HG02610 (cell line): ENCODE results near the gene TMEM151A.
"Not testable (repeated sequence)": the region's sequence is repeated elsewhere in the genome, so short reads cannot be mapped to it uniquely, and the experiment has no call there.

Source experiments
- ATAC-seq: cut with Tn5 transposase; IDR thresholded peaks from one replicate; pipeline ENCODE4 v1.9.1; 2021; ENCODE audit warnings: mild to moderate bottlenecking, moderate library complexity; ENCODE audit not compliant: unreplicated experiment

Gene TMEM151A

DNA sequence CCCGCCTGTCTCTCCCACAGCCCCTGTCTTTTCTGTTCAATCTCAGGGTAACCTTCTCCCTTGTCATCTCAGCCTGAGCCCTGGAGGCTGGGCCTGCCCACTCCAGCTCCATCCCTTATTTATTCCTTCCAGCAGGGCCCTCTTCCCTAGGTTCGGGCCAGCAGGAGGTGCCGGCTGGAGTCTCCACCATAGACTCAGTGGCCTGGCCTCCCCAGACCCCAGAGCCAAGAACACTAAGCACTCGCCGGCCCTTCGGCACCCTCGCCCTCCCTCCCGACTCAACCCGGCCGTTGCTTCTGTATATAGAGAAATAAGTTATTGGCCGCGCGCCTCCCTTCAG lies 24.7 kb upstream of the TMEM151A start:
- no peak for ATAC-seq

DNA sequence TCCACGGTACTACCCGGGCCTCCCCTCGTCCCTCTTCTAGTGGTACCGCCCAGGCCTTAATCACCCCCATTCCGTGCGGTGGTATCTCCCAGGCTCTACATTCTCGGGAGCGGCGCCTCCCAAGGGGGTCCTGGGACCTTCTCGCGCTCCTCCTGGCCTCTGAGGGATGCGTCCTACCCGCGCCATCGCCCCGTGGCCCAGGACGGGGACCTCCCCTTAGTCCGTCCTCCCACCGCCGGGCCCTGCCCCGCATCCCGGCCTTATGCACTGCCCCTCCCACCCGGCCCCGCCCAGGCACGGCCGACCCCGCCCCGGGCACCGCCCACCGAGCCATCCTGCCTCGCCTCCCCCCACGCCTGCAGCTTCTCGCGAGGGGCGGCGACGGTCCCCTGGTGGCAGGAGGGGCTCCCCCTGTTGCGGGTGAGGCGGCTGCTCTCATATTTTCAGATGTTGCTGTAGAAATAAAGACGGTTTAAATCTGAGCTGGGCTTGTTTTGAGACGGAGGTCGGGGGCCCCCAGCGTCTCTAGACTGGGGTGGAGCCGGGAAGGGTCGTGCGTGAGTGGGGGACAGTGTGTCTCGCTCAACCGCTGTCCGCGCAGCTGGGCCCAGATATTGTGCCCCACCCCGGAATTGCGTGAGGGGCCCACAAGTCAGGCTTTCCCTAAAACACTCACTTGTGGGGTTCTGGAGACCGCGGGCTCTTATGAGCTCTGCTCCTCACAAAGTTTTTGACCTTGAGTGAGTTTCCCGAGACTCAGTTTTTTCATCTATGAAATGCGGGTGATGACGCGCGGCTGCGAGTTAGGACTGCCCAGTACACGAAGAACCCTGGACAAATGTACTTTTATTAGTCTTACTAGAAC lies 24.1 kb upstream of the TMEM151A start:
- peak; percentile 29 for ATAC-seq

DNA sequence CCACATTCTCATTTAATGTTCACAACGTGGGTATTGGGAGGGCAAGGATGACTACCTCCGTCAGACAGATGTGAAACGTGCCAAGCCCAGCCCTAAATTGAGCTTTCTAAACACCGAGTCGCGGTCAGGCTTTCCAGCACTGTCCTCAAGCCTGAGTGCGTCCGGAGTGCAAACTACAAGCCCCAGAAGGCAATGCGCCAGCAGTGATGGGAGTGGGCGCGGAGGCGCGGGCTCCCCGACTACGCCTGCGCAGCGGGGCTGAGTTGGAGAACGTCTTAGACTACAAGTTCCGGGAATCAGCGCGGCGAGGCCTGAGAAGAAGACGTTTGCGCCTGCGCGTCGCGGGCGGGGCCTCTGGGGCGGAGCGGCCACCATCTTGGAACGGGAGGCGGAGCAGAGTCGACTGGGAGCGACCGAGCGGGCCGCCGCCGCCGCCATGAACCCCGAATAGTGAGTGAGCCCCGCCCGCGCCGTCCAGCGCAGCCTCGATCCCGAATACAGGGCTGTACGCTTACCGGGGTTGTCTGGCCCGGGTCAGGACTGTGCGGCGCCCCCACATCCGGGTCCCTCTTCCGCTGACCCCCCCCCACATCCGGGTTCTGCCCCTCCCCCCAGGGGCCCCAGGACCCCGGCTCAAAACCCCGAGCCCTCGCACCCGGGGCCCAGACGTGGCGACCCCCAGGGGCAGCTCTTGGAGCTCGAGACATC lies 23.3 kb upstream of the TMEM151A start, which contains the start of gene RAB1B:
TSS of gene RAB1B (plus strand) at position 396 of the 708 bp plus-strand sequence. CDS start at position 437, 41 bp downstream.
- ATAC-seq, result peak; percentile 80

DNA sequence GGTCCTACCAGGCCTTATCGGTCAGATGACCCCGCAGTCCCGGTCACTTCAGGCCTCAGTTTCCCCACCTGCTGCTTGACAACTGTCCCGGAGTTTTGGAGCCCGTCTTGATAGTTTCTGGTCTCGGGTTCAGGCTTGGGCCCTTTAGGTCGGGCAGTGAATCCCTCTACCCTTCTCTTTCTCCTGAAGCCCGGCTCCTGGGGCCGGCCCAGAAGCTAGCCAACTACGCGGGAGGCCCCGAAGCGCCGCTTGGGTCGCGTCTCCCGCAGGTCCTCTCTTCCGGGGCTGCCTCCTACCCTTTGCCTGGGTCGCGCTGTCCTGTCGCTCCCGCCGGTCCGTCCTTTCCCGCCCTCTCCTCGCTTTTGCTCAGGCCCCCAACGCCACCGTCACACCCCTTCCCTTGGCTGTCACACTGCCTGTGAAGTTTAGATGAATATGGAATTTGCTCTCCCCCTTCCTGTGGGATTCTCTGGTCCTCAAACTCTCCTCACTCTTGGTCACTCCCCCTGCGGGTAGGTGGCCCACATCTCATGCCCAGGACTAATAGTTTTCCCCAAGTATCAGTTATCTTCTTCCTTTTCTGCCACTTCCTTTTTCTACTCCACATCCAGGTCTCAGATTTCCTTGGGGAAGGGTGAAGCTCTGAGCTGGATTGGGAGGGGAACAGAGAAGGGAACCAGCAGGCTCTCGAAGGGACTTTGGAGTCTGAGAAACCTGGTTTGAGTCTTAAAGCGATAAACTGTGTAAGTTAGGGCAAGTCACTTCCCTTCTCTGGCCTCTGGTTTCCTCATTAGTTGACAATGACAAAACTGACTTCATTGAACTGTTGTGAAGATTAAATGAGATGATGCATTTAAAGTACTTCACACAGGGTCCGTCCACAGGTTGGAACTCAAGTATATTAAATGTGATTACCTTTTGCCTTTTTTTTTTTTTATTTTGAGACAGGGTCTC lies 22.5 kb upstream of the TMEM151A start:
- no peak for ATAC-seq

DNA sequence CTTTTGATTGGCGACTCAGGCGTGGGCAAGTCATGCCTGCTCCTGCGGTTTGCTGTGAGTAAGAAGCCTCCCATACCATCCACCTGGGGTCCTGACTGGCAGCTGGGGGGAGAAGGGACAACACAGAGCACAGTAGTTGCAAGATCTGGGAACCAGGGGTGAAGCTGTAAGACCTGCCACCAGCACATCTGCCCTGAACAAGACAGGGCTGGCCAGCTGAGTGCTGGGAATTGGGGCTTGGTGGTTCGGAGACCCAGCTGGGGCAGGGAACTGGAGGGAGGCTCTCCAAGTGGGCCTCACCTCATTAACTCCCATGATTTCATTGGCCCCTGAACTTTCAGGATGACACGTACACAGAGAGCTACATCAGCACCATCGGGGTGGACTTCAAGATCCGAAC lies 19.9 kb upstream of the TMEM151A start:
- no peak for ATAC-seq

DNA sequence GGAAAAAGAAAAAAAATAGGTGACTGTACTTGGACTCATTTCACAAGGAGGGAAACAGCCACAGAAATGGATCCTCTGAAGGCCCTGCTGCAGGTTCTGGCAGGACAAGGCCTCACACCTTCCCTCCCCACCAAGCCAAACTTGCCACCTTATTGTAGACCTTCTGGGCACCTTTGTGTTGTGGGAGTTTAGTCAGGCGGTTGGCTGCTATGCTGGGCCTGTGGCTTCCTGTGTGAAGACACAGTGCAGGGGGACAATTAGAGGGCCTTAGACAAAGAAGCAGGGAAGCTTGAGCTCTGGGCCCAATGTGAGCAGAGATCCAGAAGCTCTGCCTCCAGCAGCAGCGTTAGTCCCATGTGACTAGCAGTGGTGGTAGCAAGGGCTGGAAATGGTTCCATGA lies 19.1 kb upstream of the TMEM151A start:
- no peak for ATAC-seq

DNA sequence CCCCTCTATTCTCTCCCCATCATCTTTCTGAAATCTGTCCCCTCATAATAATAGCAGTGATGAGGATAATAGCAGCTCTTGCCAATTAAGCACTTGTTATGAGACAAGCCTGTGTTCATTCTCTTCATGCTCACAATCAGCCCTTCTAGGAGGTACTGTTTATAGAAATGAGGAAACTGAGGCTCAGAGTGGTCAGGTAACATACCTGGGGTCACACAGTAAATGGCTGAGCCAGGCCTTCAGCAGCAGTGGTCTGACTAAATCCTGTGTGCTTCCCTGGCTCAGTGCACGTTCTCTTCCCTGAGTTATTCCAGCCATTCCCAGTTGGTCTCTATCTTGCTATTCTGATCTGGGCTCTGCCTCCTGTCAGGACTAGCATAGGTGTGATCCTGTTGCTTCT lies 17.5 kb upstream of the TMEM151A start:
- ATAC-seq, result no peak

DNA sequence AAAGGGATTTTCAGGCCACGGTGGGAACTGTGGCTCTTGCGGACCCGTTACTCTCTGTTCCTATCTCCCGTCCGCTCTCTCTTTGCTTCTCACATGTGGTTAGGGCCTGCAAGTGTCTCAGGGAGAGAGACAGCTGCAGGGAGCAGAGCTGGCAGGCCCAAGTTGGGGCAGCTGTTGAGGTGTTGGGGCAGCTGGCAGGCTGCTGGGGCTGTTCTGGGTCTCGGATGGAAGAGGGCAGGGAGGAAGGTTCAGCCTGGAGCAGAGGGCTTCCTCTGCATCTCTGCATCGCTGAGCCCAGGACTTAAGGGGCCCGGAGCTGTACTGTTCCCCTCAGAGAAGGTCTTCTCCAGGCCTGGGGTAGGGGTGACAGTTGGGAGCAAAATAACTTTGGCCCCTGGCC lies 16.3 kb upstream of the TMEM151A start:
- ATAC-seq, result no peak

DNA sequence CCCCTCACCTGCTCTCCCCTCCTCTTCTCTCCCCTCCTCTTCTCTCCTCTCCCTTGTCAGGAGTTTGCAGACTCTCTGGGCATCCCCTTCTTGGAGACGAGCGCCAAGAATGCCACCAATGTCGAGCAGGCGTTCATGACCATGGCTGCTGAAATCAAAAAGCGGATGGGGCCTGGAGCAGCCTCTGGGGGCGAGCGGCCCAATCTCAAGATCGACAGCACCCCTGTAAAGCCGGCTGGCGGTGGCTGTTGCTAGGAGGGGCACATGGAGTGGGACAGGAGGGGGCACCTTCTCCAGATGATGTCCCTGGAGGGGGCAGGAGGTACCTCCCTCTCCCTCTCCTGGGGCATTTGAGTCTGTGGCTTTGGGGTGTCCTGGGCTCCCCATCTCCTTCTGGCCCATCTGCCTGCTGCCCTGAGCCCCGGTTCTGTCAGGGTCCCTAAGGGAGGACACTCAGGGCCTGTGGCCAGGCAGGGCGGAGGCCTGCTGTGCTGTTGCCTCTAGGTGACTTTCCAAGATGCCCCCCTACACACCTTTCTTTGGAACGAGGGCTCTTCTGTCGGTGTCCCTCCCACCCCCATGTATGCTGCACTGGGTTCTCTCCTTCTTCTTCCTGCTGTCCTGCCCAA lies 15.6 kb upstream of the TMEM151A start:
- no peak for ATAC-seq

DNA sequence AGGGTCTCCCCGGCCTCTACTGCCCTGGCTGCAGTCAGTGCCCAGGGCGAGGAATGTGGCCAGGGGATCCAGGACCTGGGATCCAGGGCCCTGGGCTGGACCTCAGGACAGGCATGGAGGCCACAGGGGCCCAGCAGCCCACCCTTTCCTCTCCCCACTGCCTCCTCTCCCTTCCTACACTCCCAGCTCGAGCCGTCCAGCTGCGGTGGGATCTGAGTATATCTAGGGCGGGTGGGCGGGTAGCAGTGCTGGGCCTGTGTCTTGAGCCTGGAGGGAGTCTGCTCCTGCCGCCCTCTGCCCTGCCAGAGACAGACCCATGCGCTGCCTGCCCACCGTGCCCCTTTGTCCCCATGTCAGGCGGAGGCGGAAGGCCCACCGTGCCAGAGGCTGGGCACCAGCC lies 15.1 kb upstream of the TMEM151A start:
- ATAC-seq, result not testable (repeated sequence)

DNA sequence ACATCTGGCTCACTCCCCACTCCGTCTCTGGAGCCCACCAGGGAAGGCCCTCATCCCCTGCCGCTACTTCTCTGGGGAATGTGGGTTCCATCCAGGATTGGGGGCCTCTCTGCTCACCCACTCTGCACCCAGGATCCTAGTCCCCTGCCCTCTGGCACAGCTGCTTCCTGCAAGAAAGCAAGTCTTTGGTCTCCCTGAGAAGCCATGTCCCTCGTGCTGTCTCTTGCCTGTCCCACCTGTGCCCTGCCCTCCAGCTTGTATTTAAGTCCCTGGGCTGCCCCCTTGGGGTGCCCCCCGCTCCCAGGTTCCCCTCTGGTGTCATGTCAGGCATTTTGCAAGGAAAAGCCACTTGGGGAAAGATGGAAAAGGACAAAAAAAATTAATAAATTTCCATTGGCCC lies 14.6 kb upstream of the TMEM151A start:
- ATAC-seq, result not testable (repeated sequence)

DNA sequence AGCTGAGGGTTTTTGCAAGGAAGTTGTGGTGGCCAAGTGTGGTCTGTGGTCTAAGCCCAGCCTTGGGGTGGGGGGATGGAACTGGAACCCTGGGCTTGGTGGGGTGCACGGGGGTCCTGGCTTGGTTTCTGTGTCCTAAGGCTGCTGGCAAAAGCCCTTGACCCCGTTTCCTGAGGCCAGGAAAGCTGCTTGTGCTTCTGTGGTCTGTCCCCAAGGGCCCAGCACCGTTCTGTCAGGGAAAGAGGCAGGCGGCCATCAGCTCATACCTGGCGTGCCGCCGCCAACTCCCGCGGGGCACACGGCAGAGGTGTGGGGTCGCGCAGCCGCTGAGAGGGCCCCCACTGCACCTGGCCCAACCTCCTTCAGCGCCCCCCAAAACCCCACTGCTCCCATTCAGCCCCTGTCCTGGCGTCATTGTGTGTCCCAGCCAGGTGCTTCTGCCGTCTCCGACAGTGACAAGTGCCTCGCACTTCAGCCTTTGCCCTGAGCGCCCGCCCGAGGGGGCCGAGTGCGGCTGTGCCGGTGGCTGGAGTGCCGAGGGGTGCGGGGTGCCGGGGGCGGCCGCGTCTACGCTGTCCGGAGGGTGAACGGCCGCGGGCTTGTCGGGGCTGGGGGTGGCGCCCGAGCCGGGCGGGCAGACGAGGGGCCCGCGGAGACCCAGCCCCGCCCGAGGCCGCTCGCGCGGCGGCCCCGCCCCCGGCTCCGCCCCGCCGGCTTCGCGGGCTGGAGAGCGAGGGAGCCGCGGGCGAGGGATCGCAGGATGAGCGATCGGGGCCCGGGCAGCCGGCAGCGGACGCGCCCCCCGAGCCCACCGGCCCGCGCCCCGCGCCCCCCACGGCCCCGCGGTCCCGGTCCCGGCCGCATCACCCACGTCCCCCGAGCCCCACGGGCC lies 14.0 kb upstream of the TMEM151A start, which contains the start of gene CNIH2:
TSS of gene CNIH2 (plus strand) at position 705 of the 892 bp plus-strand sequence. CDS start 282 bp downstream, outside the sequence.
- ATAC-seq, result no peak

DNA sequence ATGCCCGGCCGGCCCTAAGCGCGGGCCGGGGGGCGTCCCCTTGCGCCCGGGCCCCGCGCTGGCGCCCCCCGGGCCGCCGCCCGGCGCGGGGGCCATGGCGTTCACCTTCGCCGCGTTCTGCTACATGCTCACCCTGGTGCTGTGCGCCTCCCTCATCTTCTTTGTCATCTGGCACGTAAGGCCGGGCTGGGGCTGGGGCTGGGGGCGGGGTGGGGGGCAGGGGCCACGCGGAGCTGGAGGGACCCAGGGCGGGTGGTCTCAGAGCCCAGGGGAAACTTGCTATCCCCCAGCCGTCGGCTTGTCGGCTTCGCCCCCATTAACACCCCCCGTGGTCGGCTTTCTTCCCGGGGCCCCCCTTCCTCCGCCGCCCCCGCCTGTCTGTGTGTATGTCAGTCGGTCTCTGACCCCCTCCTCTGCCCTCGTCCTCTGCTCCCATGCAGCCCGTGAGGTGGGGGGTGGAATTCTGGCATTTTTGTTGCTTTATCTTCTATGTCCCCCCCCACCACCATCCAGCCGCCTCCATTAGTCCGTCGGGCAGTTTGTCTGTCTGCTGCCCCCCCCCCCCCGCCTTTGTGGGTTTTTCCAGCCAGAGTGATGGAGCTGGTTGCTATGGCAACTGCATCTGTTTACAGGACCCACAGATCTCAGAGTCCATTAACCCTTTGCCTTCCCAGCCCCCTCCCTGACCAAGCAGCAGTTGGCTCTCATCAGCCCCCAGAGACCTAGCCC lies 13.2 kb upstream of the TMEM151A start:
- no peak for ATAC-seq

DNA sequence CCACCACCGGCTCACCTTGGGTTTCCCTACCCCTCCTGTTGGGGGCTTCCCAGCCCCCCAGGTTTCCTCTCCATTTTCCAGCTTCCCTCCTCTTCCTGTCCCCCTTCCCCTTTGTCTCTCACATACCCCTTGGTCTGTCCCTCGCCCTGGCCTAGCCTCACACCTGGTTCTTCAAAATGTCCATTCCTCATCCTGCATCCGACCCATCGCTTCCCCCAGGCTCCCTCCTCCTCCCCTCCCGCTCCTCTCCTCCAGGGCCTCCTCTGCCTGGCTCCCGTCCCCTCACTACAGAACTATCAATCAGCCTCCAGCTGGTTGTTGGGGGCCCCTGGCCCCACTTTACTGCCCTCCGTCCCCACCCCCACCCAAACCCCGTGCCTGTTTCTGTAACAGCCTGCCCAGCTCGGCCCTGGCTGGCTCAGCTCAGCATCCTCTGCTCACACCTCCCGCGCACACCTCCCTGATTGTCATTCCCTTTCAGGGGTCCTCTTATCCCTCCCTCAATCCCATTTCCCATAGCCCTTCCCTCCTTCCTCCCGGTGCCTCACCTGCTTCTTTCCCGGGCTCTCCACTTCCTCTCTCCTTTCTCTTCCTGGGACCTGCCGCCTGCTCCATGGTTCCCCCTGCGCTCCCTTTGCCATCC lies 12.5 kb upstream of the TMEM151A start:
- no peak for ATAC-seq

DNA sequence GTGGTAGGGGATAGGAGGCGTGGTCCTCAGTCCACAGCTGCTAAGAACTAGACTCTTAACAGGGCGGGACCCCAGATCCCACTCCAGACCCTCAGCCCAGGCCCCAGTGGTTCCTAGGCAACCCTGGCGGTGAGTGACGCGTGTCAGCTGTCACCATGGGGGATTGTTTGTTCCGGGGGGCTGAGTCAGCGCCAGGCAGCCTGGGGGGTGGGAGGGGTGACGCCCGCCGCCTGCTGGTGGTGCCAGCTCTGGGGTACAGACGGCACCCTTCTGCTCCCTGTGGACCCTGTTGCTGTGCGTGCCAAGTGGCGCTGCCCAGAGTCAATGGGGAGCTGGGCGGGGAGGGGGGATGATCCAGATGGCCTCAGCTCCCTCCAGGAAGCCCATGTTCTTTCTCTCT lies 11.3 kb upstream of the TMEM151A start:
- no peak for ATAC-seq

DNA sequence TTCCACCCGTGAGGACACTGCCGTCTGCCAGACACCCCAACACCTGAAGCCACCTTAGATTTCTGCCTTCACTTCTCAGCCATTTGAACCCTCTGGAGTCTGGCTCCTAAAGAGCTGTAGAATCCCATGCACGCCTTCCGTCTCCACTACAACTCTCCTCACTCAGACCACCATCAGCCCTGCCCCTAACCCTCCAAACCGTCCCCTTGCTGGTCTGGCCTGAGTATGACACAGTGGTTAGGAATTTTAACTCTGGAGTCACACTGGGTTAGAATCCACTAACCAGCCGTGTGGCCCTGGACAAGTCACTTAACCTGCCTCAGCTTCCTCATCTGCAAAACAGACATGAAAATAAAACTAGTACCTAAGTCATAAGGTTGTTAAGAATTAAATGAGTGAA lies 10.7 kb upstream of the TMEM151A start:
- ATAC-seq, result no peak

DNA sequence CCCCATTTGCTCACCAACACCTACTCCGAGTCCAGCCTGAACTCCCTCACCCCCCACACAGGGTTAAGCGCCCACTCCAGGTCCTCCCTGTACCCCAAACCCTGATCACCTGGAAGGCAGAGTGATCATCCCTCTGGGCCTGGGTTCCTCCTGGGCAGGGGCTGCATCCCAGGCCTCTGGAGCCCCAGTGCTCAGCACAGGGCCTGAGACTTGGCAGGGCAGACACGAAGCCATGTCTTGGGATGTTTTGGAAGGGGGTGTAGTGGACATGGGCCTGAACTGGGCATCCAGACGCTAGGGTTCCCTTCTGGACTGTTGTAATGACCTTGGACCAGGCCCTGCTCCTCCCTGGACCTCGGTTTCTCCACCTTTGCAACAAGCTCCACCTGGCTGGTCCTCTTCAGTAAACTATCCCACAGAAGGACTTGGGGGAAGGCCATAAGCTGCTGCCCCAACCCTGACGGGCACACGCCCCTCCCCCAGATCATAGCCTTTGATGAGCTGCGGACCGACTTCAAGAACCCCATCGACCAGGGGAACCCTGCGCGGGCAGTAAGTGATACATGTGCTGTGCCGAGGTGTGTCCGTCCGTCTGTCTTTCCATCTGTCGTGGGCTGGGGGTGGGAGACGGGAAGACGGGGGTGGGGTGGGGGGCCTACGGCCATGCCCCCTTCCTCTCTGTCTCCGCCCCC lies 9.8 kb upstream of the TMEM151A start:
- no peak for ATAC-seq
